ENCODE results near the gene PDE6B.

GRCh38 chr4:686413-687040, 61.2 kb downstream of the PDE6B start:
- TF ChIP-seq POLR2A (IDR thresholded peaks at IDR 0.05) (no peak), CTCF (IDR thresholded peaks at IDR 0.05) (no peak), POLR2AphosphoS5 (IDR thresholded peaks at IDR 0.05; ENCODE audit: insufficient read depth in 1 of 2, low read depth in 1 of 2) (no peak)
